K562 (cell line): Measurements from ENCODE around the gene IKBKG. TPM values are rescaled to one million over a fixed set of nuclear protein-coding genes. Genes with fewer than 3 reads are reported as not detected.

Experiments used
- E2F8 ChIP-seq: fragments of 450-650 bp; IDR thresholded peaks from 2 replicates; pipeline ENCODE4 v1.7.1; 2018; ENCODE audit warnings: mild to moderate bottlenecking, low read depth; ENCODE audit not compliant: partially characterized antibody
- NFIC ChIP-seq: fragments of 450-650 bp; IDR thresholded peaks from 2 replicates; pipeline ENCODE4 v1.6.1; 2017; ENCODE audit warnings: mild to moderate bottlenecking, inconsistent platforms
- ZBTB2 ChIP-seq: fragments of 450-650 bp; IDR thresholded peaks from 2 replicates; pipeline ENCODE4 v1.6.1; 2016; ENCODE audit warnings: antibody characterized with exemption
- polyA plus RNA-seq, 8 experiments: library from polyadenylated mRNA; depleted of rRNA in 4 of 8; stranded (reverse) in 5 of 8; unstranded in 3 of 8; fragments of >200 nt; fragmentation: Nextera tagmentation in 2 of 8; fragmentation: Illumina TruSeq in 1 of 8; extraction: Ambion mirVana in 2 of 8; extraction: Trizol in 1 of 8; gene quantifications; 2 replicates each; pipeline versions ENCODE4 v1.2.1 to v1.2.3, GENCODE V29; 2011 to 2014; ENCODE audit warnings: inconsistent platforms in 1 of 8, missing spikeins in 1 of 8
- total RNA-seq, 7 experiments: library from RNA; depleted of rRNA in 6 of 7; stranded (reverse); fragments of >200 nt in 6 of 7; fragmentation: Illumina TruSeq in 2 of 7; extraction: Trizol in 2 of 7; gene quantifications; 2 replicates each; pipeline versions ENCODE4 v1.2.1 to v1.2.3, GENCODE V29; 2011 to 2021; ENCODE audit warnings: low replicate concordance in 1 of 7
- TF ChIP-seq, protein P1 (sequence below): fragments of 250-450 bp; sonication (Bioruptor Pico); IDR thresholded peaks from 2 replicates; pipeline ENCODE4 v1.8.0; 2022; ENCODE audit warnings: inconsistent platforms
- TF ChIP-seq, protein P2 (sequence below): fragments of 450-650 bp; IDR thresholded peaks from 2 replicates; pipeline ENCODE4 v1.6.1; 2016; ENCODE audit warnings: missing biosample characterization, missing genetic modification characterization

Gene IKBKG
- total and polyA plus RNA-seq, 9 of the 15 experiments (the other 6 are each of a cell fraction or from before 2014, with no cell fraction given): 0.68 to 60.0 (median 21.9) TPM

GRCh38 chrX:154513716-154514115 lies 33.7 kb upstream of the IKBKG start (continued):
- TF ChIP-seq, protein P1, sequence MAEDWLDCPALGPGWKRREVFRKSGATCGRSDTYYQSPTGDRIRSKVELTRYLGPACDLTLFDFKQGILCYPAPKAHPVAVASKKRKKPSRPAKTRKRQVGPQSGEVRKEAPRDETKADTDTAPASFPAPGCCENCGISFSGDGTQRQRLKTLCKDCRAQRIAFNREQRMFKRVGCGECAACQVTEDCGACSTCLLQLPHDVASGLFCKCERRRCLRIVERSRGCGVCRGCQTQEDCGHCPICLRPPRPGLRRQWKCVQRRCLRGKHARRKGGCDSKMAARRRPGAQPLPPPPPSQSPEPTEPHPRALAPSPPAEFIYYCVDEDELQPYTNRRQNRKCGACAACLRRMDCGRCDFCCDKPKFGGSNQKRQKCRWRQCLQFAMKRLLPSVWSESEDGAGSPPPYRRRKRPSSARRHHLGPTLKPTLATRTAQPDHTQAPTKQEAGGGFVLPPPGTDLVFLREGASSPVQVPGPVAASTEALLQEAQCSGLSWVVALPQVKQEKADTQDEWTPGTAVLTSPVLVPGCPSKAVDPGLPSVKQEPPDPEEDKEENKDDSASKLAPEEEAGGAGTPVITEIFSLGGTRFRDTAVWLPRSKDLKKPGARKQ: no peak
- TF ChIP-seq, protein P2, sequence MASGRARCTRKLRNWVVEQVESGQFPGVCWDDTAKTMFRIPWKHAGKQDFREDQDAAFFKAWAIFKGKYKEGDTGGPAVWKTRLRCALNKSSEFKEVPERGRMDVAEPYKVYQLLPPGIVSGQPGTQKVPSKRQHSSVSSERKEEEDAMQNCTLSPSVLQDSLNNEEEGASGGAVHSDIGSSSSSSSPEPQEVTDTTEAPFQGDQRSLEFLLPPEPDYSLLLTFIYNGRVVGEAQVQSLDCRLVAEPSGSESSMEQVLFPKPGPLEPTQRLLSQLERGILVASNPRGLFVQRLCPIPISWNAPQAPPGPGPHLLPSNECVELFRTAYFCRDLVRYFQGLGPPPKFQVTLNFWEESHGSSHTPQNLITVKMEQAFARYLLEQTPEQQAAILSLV: no peak
- TF ChIP-seq E2F8 (no peak), ZBTB2 (no peak), NFIC (no peak)
